Measurements from ENCODE around the gene SLC1A4. TPM values are rescaled to one million over a fixed set of nuclear protein-coding genes. Genes with fewer than 3 reads are reported as not detected.

The SLC1A4 gene
- total RNA-seq, 1 experiment from 2014 or later = 4.0 TPM

- DNase-seq (ENCODE audit: low read depth) = no peak
These were observed 83.2 kb downstream of the SLC1A4 start for GRCh38 chr2:65072181-65072970.

Other genes with a start within 250 kb of the SLC1A4 start
- 8.4 and 10.3 TPM in 2 replicates for gene CEP68, start 67.0 kb downstream of the SLC1A4 start, total RNA-seq (2014; rRNA removed)
- 75.4 and 89.7 TPM in 2 replicates for gene RAB1A, start 140.7 kb downstream of the SLC1A4 start, total RNA-seq (2014; rRNA removed)
- gene ACTR2, start 238.4 kb downstream of the SLC1A4 start, total RNA-seq (2014; rRNA removed) = 93.4 and 117 TPM in 2 replicates